ENCODE measurements around the gene ARL2.

Gene ARL2

GRCh38 chr11:64994318-64994717 is 19.6 kb upstream of the ARL2 start:
- Histone ChIP-seq H3K27ac (no peak overlapping the region), H3K36me3 (no peaks in the 10 kb centered on the region), H3K4me3 (ENCODE audit: low read depth, low read length) (no peak overlapping the region), H3K9me3 (ENCODE audit: severe bottlenecking) (no peaks in the 10 kb centered on the region), H3K27me3 (ENCODE audit: insufficient read depth, low read depth, severe bottlenecking) (no peaks in the 10 kb centered on the region)
- no peak for DNase-seq
- no peak for TF ChIP-seq CTCF (IDR thresholded peaks at IDR 0.05; ENCODE audit: low read depth, low read length)

GRCh38 chr11:64996327-64996709 is 17.6 kb upstream of the ARL2 start:
- Histone ChIP-seq H3K27ac (peak overlapping the region; percentile 34), H3K27me3 (ENCODE audit: insufficient read depth, low read depth, severe bottlenecking) (no peaks in the 10 kb centered on the region), H3K36me3 (no peaks in the 10 kb centered on the region), H3K4me3 (ENCODE audit: low read depth, low read length) (peak overlapping the region; percentile 20), H3K9me3 (ENCODE audit: severe bottlenecking) (no peaks in the 10 kb centered on the region)
- TF ChIP-seq CTCF (IDR thresholded peaks at IDR 0.05; ENCODE audit: low read depth, low read length), result no peak
- DNase-seq, result no peak

- Histone ChIP-seq H3K4me3 (ENCODE audit: low read depth, low read length) (peak within 1 kb of the TSS; percentile 22), H3K9me3 (ENCODE audit: severe bottlenecking) (no peaks in the 10 kb centered on the region), H3K27me3 (ENCODE audit: insufficient read depth, low read depth, severe bottlenecking) (no peaks in the 10 kb centered on the region), H3K36me3 (no peaks in the 10 kb centered on the region), H3K27ac (peak within 1 kb of the TSS; percentile 55)
- TF ChIP-seq CTCF (IDR thresholded peaks at IDR 0.05; ENCODE audit: low read depth, low read length), result peak; percentile 79
- peak; percentile 90 for DNase-seq
These were observed 17.1 kb upstream of the ARL2 start, which contains the start of gene BATF2 for GRCh38 chr11:64996710-64997380. Gene BATF2 (minus strand): TSS chr11:64996971. CDS start chr11:64996914, 57 bp downstream.

GRCh38 chr11:64998141-64998540 is 15.8 kb upstream of the ARL2 start:
- Histone ChIP-seq H3K4me3 (ENCODE audit: low read depth, low read length) (no peak overlapping the region), H3K27me3 (ENCODE audit: insufficient read depth, low read depth, severe bottlenecking) (no peaks in the 10 kb centered on the region), H3K9me3 (ENCODE audit: severe bottlenecking) (no peaks in the 10 kb centered on the region), H3K36me3 (no peaks in the 10 kb centered on the region), H3K27ac (no peak overlapping the region)
- no peak for TF ChIP-seq CTCF (IDR thresholded peaks at IDR 0.05; ENCODE audit: low read depth, low read length)
- no peak for DNase-seq

- Histone ChIP-seq H3K9me3 (ENCODE audit: severe bottlenecking) (no peaks in the 10 kb centered on the region), H3K27ac (no peak overlapping the region), H3K36me3 (no peaks in the 10 kb centered on the region), H3K27me3 (ENCODE audit: insufficient read depth, low read depth, severe bottlenecking) (no peaks in the 10 kb centered on the region), H3K4me3 (ENCODE audit: low read depth, low read length) (no peak overlapping the region)
- no peak for DNase-seq
- no peak for TF ChIP-seq CTCF (IDR thresholded peaks at IDR 0.05; ENCODE audit: low read depth, low read length)
These were observed 15.1 kb upstream of the ARL2 start for GRCh38 chr11:64998690-64999431.

Data from WERI-Rb-1 (cell line).